GM12878 (cell line): ENCODE data around the gene LDHA.

ENCODE experiments used
- ESRRA ChIP-seq: IDR thresholded peaks from 2 replicates; pipeline ENCODE4 v1.6.1; 2012; ENCODE audit warnings: mild to moderate bottlenecking, low read length, improper control_type of control experiment
- EZH2 ChIP-seq: IDR thresholded peaks from 2 replicates; pipeline ENCODE4 v1.6.1; 2012; ENCODE audit warnings: low read depth, mild to moderate bottlenecking, control low read depth, inconsistent platforms, low read length, borderline replicate concordance; ENCODE audit not compliant: control insufficient read depth
- POLR2AphosphoS5 ChIP-seq: IDR thresholded peaks from 2 replicates; pipeline ENCODE4 v1.6.1; 2011; ENCODE audit warnings: mild to moderate bottlenecking, low read length, inconsistent platforms
- TF ChIP-seq, protein P1 (sequence below), 3 experiments: IDR thresholded peaks in 2 of 3; conservative IDR thresholded peaks in 1 of 3; 2 replicates each; pipeline ENCODE4 v1.5.1; 2011; ENCODE audit warnings: low read depth in 3 of 3, low read length in 3 of 3, mild to moderate bottlenecking in 3 of 3, control low read depth in 2 of 3, moderate library complexity in 2 of 3, inconsistent platforms in 1 of 3, mixed read lengths in 1 of 3; ENCODE audit not compliant: control insufficient read depth in 2 of 3, insufficient read depth in 1 of 3; ENCODE audit errors: extremely low read depth in 1 of 3

DNA sequence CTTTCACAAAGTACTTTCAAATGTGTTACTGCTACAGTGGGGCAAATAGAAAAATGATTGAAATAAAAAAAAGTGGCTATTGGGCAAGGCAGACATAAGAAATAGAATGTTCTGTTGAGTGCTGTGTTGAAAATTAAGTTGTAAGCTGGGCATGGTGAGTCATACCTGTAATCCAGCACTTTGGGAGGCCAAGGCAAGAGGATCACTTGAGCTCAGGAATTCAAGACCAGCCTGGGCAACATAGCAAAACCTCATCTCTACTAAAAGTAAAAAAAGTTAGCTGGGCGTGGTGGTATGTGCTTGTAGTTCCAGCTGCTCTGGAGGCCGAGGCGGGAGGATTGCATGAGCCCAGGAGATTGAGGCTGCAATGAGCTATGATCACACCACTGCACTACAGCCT lies 26.9 kb upstream of the LDHA start:
- TF ChIP-seq ESRRA (no peak), EZH2 (no peak), POLR2AphosphoS5 (no peak)
- TF ChIP-seq, protein P1, sequence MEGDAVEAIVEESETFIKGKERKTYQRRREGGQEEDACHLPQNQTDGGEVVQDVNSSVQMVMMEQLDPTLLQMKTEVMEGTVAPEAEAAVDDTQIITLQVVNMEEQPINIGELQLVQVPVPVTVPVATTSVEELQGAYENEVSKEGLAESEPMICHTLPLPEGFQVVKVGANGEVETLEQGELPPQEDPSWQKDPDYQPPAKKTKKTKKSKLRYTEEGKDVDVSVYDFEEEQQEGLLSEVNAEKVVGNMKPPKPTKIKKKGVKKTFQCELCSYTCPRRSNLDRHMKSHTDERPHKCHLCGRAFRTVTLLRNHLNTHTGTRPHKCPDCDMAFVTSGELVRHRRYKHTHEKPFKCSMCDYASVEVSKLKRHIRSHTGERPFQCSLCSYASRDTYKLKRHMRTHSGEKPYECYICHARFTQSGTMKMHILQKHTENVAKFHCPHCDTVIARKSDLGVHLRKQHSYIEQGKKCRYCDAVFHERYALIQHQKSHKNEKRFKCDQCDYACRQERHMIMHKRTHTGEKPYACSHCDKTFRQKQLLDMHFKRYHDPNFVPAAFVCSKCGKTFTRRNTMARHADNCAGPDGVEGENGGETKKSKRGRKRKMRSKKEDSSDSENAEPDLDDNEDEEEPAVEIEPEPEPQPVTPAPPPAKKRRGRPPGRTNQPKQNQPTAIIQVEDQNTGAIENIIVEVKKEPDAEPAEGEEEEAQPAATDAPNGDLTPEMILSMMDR (IDR thresholded peaks at IDR 0.05 in 2 of 3, conservative IDR thresholded peaks at IDR 0.05 in 1 of 3; ENCODE audit: control insufficient read depth in 2 of 3, extremely low read depth in 1 of 3, insufficient read depth in 1 of 3, low read depth in 3 of 3, low read length in 3 of 3) = no peak
